Measurements from ENCODE around the gene STON1.

STON1 gene

DNA sequence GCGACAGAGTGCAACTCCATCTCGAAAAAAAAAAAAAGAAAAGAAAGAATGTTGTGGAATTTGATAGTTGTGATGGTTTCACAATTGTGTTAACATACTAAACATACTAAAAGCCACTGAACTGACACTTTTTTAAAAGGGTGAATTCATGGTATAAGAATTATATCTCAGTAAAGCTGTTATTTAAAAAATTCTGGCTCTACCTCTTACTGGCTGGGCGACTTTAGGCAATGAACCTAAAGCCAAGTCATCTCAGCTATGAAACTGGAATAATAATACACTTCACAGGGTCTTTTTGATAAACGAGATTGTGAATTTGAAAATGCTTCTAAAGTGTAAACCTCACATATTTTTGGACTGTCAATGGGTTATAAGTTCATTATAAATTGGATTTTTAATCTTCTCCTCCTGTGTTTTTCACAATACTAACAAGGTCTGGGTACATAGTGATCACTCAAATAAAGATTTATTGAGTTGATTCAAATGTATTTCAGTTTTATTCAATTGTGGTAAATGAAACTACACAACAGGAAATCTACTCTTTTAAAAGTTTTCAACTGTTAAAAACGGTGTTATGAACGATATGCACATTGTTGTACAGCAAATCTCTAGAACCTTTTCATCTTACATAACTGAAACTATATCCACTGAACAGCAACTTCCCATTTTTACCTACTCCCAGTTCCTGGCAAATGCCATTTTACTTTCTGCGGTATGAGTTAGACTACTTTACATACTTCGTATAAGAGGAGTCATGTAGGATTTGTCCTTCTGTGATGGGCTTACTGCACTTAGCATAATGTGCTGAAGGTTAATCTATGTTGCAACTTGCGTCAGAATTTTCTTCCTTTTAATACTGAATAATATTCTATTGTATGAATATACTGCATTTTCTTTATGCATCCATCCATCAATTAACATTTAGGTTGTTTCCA, 44.7 kb downstream of the STON1 start:
- TF ChIP-seq ZC3H10 (CRISPR knock-in tag; IDR thresholded peaks at IDR 0.05) (no peak), ZFP3 (CRISPR knock-in tag; IDR thresholded peaks at IDR 0.05) (no peak), TOX (CRISPR knock-in tag; IDR thresholded peaks at IDR 0.05; ENCODE audit: borderline replicate concordance) (no peak)
- TF ChIP-seq, protein P1, sequence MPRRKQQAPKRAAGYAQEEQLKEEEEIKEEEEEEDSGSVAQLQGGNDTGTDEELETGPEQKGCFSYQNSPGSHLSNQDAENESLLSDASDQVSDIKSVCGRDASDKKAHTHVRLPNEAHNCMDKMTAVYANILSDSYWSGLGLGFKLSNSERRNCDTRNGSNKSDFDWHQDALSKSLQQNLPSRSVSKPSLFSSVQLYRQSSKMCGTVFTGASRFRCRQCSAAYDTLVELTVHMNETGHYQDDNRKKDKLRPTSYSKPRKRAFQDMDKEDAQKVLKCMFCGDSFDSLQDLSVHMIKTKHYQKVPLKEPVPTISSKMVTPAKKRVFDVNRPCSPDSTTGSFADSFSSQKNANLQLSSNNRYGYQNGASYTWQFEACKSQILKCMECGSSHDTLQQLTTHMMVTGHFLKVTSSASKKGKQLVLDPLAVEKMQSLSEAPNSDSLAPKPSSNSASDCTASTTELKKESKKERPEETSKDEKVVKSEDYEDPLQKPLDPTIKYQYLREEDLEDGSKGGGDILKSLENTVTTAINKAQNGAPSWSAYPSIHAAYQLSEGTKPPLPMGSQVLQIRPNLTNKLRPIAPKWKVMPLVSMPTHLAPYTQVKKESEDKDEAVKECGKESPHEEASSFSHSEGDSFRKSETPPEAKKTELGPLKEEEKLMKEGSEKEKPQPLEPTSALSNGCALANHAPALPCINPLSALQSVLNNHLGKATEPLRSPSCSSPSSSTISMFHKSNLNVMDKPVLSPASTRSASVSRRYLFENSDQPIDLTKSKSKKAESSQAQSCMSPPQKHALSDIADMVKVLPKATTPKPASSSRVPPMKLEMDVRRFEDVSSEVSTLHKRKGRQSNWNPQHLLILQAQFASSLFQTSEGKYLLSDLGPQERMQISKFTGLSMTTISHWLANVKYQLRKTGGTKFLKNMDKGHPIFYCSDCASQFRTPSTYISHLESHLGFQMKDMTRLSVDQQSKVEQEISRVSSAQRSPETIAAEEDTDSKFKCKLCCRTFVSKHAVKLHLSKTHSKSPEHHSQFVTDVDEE (CRISPR knock-in tag; IDR thresholded peaks at IDR 0.05) = no peak

DNA sequence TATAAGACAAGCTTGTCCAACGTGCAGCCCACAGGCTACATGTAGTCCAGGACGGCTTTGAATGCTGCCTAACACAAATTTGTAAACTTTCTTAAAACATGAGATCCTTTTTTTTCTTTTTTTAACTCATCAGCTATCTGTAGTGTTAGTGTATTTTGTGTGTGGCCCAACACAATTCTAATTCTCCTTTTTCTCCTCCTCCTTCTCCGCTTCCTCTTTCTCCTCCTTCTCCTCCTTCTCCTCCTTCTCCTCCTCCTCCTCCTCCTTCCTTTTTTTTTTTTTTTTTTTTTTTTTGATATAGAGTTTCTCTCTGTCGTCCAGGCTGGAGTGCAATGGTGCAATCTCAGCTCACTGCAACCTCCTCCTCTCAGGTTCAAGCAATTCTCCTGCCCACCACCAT, 48.4 kb downstream of the STON1 start:
- no peak for ATAC-seq
- TF ChIP-seq GLIS3 (CRISPR knock-in tag; IDR thresholded peaks at IDR 0.05) (no peak), ZNF70 (CRISPR knock-in tag; IDR thresholded peaks at IDR 0.05) (no peak), TOX (CRISPR knock-in tag; IDR thresholded peaks at IDR 0.05; ENCODE audit: borderline replicate concordance) (no peak)

More for the DNA sequence above, 44.7 kb downstream of the STON1 start:
- no peak for ATAC-seq

DNA sequence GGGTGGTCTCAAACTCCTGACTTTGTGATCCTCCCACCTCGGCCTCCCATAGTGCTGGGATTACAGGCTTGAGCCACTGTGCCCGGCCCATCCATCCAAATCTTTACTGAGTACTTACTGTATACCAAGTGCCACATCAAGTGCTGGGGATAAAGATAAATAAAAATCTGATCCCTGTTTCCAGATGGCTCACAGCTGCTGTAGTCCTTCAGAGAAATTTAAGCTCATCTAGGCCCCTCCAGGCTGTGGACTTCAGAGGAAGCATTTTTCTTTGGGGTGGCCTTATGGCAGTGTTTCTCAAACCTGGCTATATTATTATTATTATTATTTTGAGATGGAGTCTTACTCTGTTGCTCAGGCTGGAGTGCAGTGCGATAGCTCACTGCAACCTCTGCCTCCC, 54.0 kb downstream of the STON1 start:
- TF ChIP-seq, protein P2, sequence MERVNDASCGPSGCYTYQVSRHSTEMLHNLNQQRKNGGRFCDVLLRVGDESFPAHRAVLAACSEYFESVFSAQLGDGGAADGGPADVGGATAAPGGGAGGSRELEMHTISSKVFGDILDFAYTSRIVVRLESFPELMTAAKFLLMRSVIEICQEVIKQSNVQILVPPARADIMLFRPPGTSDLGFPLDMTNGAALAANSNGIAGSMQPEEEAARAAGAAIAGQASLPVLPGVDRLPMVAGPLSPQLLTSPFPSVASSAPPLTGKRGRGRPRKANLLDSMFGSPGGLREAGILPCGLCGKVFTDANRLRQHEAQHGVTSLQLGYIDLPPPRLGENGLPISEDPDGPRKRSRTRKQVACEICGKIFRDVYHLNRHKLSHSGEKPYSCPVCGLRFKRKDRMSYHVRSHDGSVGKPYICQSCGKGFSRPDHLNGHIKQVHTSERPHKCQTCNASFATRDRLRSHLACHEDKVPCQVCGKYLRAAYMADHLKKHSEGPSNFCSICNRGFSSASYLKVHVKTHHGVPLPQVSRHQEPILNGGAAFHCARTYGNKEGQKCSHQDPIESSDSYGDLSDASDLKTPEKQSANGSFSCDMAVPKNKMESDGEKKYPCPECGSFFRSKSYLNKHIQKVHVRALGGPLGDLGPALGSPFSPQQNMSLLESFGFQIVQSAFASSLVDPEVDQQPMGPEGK (CRISPR knock-in tag; IDR thresholded peaks at IDR 0.05; ENCODE audit: borderline replicate concordance) = no peak
- TF ChIP-seq TOX (CRISPR knock-in tag; IDR thresholded peaks at IDR 0.05; ENCODE audit: borderline replicate concordance) = no peak
- TF ChIP-seq, protein P3, sequence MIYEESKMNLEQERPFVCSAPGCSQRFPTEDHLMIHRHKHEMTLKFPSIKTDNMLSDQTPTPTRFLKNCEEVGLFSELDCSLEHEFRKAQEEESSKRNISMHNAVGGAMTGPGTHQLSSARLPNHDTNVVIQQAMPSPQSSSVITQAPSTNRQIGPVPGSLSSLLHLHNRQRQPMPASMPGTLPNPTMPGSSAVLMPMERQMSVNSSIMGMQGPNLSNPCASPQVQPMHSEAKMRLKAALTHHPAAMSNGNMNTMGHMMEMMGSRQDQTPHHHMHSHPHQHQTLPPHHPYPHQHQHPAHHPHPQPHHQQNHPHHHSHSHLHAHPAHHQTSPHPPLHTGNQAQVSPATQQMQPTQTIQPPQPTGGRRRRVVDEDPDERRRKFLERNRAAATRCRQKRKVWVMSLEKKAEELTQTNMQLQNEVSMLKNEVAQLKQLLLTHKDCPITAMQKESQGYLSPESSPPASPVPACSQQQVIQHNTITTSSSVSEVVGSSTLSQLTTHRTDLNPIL (CRISPR knock-in tag; IDR thresholded peaks at IDR 0.05; ENCODE audit: low read depth) = no peak
- no peak for TF ChIP-seq ARNTL (CRISPR knock-in tag; IDR thresholded peaks at IDR 0.05; ENCODE audit: borderline replicate concordance, low read depth)
- no peak for TF ChIP-seq ZNF70 (CRISPR knock-in tag; IDR thresholded peaks at IDR 0.05)
- TF ChIP-seq SNAI2 (CRISPR knock-in tag; IDR thresholded peaks at IDR 0.05) = no peak
- TF ChIP-seq ISL1 (CRISPR knock-in tag; IDR thresholded peaks at IDR 0.05) = no peak
- no peak for TF ChIP-seq BACH2 (CRISPR knock-in tag; IDR thresholded peaks at IDR 0.05; ENCODE audit: borderline replicate concordance)
- ATAC-seq = no peak

DNA sequence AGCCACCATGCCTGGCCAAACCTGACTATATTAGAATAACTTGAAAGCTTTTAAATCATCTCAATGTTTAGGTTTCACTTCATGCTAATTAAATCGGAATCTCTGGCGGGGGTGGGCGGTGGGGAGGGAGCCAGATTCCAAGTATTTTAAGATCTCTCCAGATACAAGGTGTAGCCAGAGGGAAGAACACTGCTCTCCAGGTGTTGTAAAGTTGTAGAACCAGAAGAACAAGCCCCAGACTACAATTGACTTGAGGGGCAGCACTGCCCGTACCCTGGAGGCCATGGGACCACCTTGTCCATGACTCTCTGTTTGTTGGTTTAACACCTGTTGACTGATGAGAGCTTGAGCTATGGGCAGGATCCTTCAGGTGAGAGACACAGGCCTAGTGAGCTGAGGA, 54.6 kb downstream of the STON1 start:
- ATAC-seq = no peak
- no peak for TF ChIP-seq ISL1 (CRISPR knock-in tag; IDR thresholded peaks at IDR 0.05)

DNA sequence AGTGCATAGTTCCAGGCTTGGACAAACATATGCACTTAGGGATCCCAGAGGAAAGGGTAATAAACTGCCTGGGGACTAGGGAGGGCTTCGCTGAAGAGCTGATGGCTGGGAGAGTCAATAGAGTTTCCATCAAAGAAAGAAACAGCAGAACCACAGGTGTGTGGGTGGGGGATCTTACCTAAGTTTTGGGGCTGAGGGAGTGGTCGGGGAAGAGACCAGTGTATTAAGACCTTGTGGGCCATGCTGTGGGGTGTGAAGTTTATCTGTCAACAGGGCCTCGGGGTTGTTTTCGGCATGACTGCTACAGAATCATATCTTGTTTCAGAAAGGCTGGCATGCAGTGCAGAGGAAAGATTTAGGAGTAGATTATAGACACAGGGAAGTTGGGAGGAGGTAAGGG, 56.5 kb downstream of the STON1 start:
- no peak for ATAC-seq
- TF ChIP-seq ISL1 (CRISPR knock-in tag; IDR thresholded peaks at IDR 0.05) = no peak
- TF ChIP-seq, protein P1 (CRISPR knock-in tag; IDR thresholded peaks at IDR 0.05) = no peak
- TF ChIP-seq RARB (CRISPR knock-in tag; IDR thresholded peaks at IDR 0.05) = no peak
- TF ChIP-seq ESRRG (CRISPR knock-in tag; IDR thresholded peaks at IDR 0.05) = no peak
- TF ChIP-seq ZNF70 (CRISPR knock-in tag; IDR thresholded peaks at IDR 0.05) = no peak
- no peak for TF ChIP-seq OSR1 (CRISPR knock-in tag; IDR thresholded peaks at IDR 0.05)
- TF ChIP-seq CSDC2 (CRISPR knock-in tag; IDR thresholded peaks at IDR 0.05) = no peak
- TF ChIP-seq ZNF8 (CRISPR knock-in tag; IDR thresholded peaks at IDR 0.05) = no peak
- TF ChIP-seq, protein P4, sequence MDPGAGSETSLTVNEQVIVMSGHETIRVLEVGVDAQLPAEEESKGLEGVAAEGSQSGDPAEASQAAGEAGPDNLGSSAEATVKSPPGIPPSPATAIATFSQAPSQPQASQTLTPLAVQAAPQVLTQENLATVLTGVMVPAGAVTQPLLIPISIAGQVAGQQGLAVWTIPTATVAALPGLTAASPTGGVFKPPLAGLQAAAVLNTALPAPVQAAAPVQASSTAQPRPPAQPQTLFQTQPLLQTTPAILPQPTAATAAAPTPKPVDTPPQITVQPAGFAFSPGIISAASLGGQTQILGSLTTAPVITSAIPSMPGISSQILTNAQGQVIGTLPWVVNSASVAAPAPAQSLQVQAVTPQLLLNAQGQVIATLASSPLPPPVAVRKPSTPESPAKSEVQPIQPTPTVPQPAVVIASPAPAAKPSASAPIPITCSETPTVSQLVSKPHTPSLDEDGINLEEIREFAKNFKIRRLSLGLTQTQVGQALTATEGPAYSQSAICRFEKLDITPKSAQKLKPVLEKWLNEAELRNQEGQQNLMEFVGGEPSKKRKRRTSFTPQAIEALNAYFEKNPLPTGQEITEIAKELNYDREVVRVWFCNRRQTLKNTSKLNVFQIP (CRISPR knock-in tag; IDR thresholded peaks at IDR 0.05; ENCODE audit: borderline replicate concordance, low read depth) = no peak
- TF ChIP-seq ZNF565 (CRISPR knock-in tag; conservative IDR thresholded peaks at IDR 0.05; ENCODE audit: low read depth) = no peak
- TF ChIP-seq SNAI2 (CRISPR knock-in tag; IDR thresholded peaks at IDR 0.05) = no peak
- TF ChIP-seq, protein P5, sequence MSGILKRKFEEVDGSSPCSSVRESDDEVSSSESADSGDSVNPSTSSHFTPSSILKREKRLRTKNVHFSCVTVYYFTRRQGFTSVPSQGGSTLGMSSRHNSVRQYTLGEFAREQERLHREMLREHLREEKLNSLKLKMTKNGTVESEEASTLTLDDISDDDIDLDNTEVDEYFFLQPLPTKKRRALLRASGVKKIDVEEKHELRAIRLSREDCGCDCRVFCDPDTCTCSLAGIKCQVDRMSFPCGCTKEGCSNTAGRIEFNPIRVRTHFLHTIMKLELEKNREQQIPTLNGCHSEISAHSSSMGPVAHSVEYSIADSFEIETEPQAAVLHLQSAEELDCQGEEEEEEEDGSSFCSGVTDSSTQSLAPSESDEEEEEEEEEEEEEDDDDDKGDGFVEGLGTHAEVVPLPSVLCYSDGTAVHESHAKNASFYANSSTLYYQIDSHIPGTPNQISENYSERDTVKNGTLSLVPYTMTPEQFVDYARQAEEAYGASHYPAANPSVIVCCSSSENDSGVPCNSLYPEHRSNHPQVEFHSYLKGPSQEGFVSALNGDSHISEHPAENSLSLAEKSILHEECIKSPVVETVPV (CRISPR knock-in tag; IDR thresholded peaks at IDR 0.05) = no peak

All from SK-N-SH treated with all-trans-retinoic acid at 6 μM for 48 hours (cell line).